ENCODE results near the gene RAPSN.

Gene RAPSN

GRCh38 chr11:47437746-47438418 lies 11.1 kb downstream of the RAPSN start:
- no peak overlapping the region for H3K4me3 ChIP-seq (ENCODE audit: low read length)
- DNase-seq (ENCODE audit: low read depth, low spot score), result no peak

DNA sequence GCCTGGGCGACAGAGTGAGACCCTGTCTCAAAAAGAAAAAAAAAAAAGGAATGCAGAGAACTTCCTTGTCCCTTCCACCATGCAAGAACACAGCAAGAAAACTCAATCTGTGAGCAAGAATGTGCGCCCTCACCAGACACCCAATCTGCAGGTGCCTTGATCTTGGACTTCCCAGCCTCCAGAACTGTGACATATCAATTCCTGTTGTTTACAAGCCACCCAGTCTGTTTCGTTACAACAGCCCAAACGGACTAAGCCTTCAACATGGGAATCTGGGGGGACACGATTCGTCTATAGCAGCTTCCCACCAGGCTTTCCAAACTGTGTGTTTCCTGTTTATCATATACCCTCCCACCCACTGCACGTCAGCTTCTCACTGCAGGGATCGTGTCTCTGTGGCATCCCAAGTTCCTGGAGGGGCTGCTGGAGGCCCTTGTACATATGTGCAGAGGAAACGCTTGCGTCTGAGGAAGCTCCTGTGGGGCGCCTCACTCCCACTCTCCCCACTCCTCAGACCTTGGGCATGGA lies 11.7 kb downstream of the RAPSN start:
- no peak overlapping the region for H3K4me3 ChIP-seq (ENCODE audit: low read length)
- DNase-seq (ENCODE audit: low read depth, low spot score), result no peak

GRCh38 chr11:47436726-47437125 lies 12.2 kb downstream of the RAPSN start:
- H3K4me3 ChIP-seq (ENCODE audit: low read length), result no peak overlapping the region
- no peak for DNase-seq (ENCODE audit: low read depth, low spot score)

DNA sequence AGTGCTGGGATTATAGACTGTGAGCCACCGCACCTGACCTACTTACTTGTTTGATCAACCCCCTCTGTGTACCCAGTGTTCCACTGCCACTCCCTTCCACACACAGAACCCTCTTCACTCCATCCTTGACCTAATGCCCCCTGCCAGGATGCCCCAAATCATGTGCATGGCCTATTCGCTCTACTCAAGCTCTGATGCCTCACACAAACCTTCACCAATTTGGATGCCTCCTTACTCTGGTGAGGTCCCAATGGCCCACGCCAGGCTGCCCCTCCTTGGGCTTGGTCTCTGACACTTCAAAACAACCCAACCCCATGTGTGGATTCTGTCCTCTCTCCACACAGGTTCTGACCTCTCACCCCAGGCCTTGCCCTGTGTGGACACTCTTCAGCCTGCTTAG lies 13.2 kb downstream of the RAPSN start:
- DNase-seq (ENCODE audit: low read depth, low spot score), result no peak
- no peak overlapping the region for H3K4me3 ChIP-seq (ENCODE audit: low read length)

DNA sequence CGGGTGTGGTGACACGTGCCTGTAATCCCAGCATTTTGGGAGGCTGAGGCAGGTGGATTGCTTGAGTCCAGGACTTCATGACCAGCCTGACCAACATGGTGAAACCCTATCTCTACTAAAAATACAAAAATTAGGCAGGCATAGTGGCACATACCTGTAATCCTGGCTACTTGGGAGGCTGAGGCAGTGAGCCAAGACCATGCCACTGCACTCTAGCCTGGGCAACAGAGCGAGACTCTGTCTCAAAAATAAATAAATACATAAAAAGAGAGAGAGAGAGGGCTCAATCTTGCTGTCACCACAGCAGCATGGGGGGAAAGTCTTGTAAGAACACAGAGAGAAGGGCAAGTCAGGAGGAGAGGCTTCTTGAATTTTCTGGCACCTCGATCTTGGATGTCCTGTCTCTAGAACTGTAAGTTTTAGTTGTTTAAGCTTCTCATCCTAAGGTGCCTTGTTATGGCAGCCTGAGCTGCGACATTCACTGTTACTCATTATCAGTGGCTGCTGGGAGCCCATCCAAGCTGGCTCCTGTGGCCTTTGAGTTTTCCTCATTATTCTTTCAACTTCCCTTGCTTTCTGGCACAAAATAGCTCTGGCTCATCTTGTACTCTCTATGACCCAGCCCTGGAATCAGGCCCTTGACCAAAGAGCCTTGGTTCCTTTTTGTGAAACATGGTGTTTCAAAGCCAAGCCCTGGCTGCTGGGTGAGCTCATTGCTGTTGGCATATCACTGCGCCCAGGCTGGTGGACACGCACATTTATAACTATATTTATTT lies 14.7 kb downstream of the RAPSN start:
- H3K4me3 ChIP-seq (ENCODE audit: low read length), result no peak overlapping the region
- no peak for DNase-seq (ENCODE audit: low read depth, low spot score)

- DNase-seq (ENCODE audit: low read depth, low spot score), result no peak
- H3K4me3 ChIP-seq (ENCODE audit: low read length), result no peak overlapping the region
Measured at GRCh38 chr11:47433157-47433556, 15.8 kb downstream of the RAPSN start.

DNA sequence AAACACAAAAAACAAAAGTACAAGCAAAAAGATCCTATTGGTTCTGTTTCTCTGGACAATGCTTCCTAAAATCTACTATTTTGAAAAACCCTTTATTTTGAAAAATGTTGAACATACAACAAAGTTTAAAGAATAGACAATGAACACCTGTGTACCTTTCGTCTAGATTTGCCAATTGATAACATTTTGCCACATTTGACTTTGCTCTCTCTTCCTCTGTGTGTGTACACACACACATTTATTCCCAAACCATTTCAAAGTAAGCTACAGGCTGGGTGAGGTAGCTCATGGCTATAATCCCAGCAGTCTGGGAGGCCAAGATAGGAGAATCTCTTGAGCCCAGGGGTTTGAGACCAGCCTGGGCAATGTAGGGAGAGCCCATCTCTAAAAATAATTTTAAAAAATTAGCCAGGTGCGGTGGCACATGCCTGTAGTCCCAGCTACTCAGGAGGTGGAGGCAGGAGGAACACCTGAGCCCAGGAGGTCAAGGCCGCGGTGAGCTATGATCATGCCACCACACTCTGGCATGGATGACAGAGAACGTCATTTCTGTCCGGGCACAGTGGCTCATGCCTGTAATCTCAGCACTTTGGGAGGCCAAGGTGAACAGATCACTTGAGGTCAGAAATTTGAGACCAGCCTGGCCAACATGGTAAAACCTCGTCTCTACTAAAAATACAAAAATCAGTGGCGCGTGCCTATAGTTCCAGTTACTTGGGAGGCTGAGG lies 17.4 kb downstream of the RAPSN start:
- no peak overlapping the region for H3K4me3 ChIP-seq (ENCODE audit: low read length)
- no peak for DNase-seq (ENCODE audit: low read depth, low spot score)

DNA sequence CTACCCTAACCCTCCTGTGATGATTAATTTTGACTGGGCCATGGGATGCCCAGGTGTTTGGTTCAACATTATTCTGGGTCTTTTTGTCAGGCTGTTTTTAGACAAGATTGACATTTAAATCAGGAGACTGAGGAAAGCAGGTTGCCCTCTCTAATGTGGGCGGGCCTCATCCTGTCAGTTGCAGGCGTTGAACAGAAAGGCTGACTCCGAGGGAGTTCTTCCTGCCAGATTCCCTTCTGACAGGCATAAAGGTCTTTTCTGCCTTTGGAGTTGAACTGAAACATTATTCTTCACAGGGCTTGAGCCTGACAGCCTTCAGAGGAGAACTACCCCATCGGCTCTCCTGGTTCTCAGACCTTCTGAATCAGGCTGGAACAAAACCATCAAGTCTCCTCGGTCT lies 18.4 kb downstream of the RAPSN start:
- H3K4me3 ChIP-seq (ENCODE audit: low read length), result peak overlapping the region; percentile 21
- DNase-seq (ENCODE audit: low read depth, low spot score), result peak; percentile 76

- H3K4me3 ChIP-seq (ENCODE audit: low read length), result peak within 1 kb of the TSS; percentile 97
- DNase-seq (ENCODE audit: low read depth, low spot score), result peak; percentile 92
Measured at GRCh38 chr11:47426062-47426956, 22.6 kb downstream of the RAPSN start, which contains the start of gene PSMC3. Gene PSMC3 (minus strand): TSS chr11:47426439. CDS start chr11:47426279, 160 bp downstream.

GRCh38 chr11:47425611-47426010 lies 23.3 kb downstream of the RAPSN start:
- H3K4me3 ChIP-seq (ENCODE audit: low read length), result peak overlapping the region; percentile 97
- DNase-seq (ENCODE audit: low read depth, low spot score), result no peak

DNA sequence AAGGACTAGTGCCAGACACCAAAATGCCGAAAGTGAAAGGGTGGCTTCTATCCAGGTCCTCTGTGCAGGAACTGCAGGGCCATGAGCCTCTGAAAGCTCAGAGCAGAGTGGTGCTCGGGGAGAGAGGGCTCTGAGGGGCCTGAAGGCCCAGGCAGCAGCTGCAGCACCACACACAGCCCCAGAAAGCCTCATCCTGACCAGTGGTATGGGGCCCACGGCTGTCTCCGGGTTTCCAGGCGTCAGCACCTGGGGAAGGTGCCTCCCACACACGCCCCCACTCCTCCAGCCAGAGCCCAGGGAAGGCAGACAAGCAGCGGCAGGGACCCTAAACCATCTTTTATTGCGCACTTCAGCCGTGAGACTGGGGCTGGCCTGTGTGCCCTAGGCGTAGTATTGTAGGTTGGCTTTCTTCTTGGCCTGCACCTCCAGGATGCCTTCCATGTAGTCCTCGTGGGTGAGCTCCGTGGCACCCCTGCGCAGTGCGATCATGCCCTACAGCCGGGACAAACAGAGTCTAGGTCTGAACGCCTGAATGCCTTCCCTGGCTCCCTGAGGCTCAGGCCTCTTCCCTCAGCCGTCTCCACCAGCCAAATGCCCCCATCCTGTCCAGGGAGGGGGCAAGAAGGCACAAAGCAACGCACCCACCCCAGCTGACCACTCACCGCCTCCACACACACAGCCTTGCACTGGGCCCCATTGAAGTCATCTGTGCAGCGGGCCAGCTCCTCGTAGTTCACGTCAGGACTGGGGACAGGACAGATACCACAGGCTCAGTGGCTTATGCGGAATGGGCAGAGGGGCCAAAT lies 30.3 kb downstream of the RAPSN start:
- DNase-seq (ENCODE audit: low read depth, low spot score), result no peak
- no peak overlapping the region for H3K4me3 ChIP-seq (ENCODE audit: low read length)

- H3K4me3 ChIP-seq (ENCODE audit: low read length), result no peak overlapping the region
- DNase-seq (ENCODE audit: low read depth, low spot score), result no peak
Measured at GRCh38 chr11:47417712-47418111, 31.2 kb downstream of the RAPSN start.

- no peak for DNase-seq (ENCODE audit: low read depth, low spot score)
Measured at GRCh38 chr11:47415949-47416472, 32.9 kb downstream of the RAPSN start.

DNA sequence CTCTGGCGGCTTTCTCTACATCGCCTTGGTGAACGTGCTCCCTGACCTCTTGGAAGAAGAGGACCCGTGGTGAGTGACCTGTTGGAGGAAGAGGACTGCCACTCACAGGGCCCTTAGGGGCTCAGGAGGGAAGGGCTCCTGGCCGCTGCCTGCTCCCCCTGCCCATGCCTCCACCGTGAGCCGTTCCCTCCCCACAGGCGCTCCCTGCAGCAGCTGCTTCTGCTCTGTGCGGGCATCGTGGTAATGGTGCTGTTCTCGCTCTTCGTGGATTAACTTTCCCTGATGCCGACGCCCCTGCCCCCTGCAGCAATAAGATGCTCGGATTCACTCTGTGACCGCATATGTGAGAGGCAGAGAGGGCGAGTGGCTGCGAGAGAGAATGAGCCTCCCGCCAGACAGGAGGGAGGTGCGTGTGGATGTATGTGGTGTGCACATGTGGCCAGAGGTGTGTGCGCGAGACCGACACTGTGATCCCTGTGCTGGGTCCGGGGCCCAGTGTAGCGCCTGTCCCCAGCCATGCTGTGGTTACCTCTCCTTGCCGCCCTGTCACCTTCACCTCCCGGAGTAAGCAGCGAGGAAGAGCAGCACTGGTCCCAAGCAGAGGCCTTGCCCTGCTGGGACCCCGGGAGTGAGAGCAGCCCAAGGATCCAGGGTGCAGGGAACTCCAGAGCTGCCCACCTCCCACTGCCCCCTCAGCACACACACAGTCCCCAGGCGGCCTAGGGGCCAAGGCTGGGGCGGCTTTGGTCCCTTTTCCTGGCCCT lies 33.7 kb downstream of the RAPSN start:
- no peak overlapping the region for H3K4me3 ChIP-seq (ENCODE audit: low read length)
- no peak for DNase-seq (ENCODE audit: low read depth, low spot score)

More at GRCh38 chr11:47415949-47416472, 32.9 kb downstream of the RAPSN start:
- no peak overlapping the region for H3K4me3 ChIP-seq (ENCODE audit: low read length)

GRCh38 chr11:47414685-47415070 lies 34.3 kb downstream of the RAPSN start:
- no peak for DNase-seq (ENCODE audit: low read depth, low spot score)
- H3K4me3 ChIP-seq (ENCODE audit: low read length), result no peak overlapping the region

DNA sequence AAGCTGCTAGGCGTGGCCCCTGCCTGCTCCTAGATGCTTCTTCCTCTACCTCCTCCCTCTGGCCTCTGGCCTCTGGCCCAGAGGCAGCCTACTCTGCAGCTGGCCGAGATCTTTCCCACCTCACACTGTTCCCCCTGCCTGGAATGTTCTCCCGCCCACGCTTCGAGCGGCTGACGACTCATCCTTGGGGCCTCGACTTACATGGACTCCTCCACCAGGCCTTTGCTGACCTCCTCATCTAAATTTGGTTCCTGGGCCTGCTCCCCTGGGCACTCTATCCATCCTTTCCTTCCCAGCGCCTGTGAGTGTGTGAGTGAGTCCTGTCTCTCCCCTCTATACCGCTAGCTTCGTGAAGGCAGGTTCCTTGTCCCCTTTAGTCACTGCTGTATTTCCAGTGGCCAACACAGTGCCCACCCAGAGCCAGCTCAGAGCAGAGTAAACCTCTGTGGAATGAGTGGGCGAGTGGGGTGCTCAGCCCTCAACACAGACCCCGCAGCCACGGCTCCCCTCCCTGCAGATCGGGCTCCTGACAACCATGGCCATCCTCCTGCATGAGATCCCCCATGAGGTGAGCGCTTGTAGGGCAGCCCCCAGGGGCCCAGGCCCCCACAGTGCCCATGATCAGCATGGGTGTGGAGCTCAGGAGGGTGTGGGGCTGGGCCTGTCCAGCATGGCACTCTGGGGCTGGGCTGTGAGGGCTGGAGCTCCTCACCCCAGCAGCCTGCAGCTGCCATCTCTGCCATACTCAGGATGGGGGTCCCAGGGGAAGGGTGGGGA lies 34.8 kb downstream of the RAPSN start:
- no peak overlapping the region for H3K4me3 ChIP-seq (ENCODE audit: low read length)
- no peak for DNase-seq (ENCODE audit: low read depth, low spot score)

Data from Jurkat, Clone E6-1 (cell line).